HCT116 (cell line): ENCODE results near the gene SLC9A2.

Experiments used
- EZH2 ChIP-seq: fragments of 200-600 bp; sonication (generic); IDR thresholded peaks from 2 replicates; pipeline ENCODE4 v1.6.1; 2017; ENCODE audit warnings: antibody characterized with exemption, mixed run types
- FOSL1 ChIP-seq: IDR thresholded peaks from 2 replicates; pipeline ENCODE4 v1.6.1; 2012; ENCODE audit warnings: low read depth
- POLR2A ChIP-seq: IDR thresholded peaks from 2 replicates; pipeline ENCODE4 v1.7.0; 2011; ENCODE audit warnings: borderline replicate concordance; ENCODE audit not compliant: insufficient read depth, insufficient read length; ENCODE audit errors: extremely low read depth
- POLR2AphosphoS5 ChIP-seq: IDR thresholded peaks from 2 replicates; pipeline ENCODE4 v1.6.1; 2011; ENCODE audit warnings: mild to moderate bottlenecking, low read depth, low read length, moderate library complexity
- RAD21 ChIP-seq: IDR thresholded peaks from 2 replicates; pipeline ENCODE4 v1.6.1; 2012; ENCODE audit warnings: low read depth, mild to moderate bottlenecking
- TCF7L2 ChIP-seq: IDR thresholded peaks from 2 replicates; pipeline ENCODE4 v1.7.0; 2011; ENCODE audit warnings: borderline replicate concordance, inconsistent platforms; ENCODE audit not compliant: insufficient read depth, insufficient read length; ENCODE audit errors: extremely low read depth
- TF ChIP-seq, protein P1 (sequence below), 3 experiments: fragments of 200-600 bp in 1 of 3; sonication (generic) in 1 of 3; IDR thresholded peaks in 2 of 3; conservative IDR thresholded peaks in 1 of 3; 2 replicates each; pipeline ENCODE4 v1.5.1; 2012 to 2017; ENCODE audit warnings: low read depth in 2 of 3, low read length in 2 of 3, antibody characterized with exemption in 1 of 3, borderline replicate concordance in 1 of 3, control low read depth in 1 of 3, mild to moderate bottlenecking in 1 of 3, mixed read lengths in 1 of 3, mixed run types in 1 of 3, moderate library complexity in 1 of 3; ENCODE audit not compliant: insufficient read depth in 1 of 3

DNA sequence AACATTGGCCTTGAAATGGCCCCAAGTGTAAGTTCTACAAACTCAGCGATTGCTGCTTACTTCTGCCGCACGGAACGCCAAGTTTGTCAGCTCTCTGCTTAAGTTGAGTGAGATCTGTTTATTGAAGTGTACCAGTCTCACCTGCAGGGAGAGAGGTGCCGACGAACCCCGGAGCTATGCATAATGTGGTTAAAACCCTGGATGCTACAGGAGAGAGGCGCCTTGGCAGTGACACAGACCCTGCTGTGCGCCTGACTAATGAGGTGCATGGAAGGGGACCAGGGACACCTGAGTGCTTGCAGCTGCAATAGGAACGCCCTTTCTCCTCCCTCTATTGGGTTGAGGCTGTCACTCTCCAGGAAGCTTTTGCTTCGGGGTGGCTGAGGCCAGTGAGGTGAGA, 979 bp downstream of the SLC9A2 start:
- TF ChIP-seq, protein P1, sequence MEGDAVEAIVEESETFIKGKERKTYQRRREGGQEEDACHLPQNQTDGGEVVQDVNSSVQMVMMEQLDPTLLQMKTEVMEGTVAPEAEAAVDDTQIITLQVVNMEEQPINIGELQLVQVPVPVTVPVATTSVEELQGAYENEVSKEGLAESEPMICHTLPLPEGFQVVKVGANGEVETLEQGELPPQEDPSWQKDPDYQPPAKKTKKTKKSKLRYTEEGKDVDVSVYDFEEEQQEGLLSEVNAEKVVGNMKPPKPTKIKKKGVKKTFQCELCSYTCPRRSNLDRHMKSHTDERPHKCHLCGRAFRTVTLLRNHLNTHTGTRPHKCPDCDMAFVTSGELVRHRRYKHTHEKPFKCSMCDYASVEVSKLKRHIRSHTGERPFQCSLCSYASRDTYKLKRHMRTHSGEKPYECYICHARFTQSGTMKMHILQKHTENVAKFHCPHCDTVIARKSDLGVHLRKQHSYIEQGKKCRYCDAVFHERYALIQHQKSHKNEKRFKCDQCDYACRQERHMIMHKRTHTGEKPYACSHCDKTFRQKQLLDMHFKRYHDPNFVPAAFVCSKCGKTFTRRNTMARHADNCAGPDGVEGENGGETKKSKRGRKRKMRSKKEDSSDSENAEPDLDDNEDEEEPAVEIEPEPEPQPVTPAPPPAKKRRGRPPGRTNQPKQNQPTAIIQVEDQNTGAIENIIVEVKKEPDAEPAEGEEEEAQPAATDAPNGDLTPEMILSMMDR (IDR thresholded peaks at IDR 0.05 in 2 of 3, conservative IDR thresholded peaks at IDR 0.05 in 1 of 3; ENCODE audit: borderline replicate concordance in 1 of 3, insufficient read depth in 1 of 3, low read depth in 2 of 3, low read length in 2 of 3) = no peak
- TF ChIP-seq POLR2A = no peak
- no peak for TF ChIP-seq EZH2
- no peak for TF ChIP-seq FOSL1
- no peak for TF ChIP-seq TCF7L2
- no peak for TF ChIP-seq POLR2AphosphoS5
- no peak for TF ChIP-seq RAD21
